Activated CD8-positive, alpha-beta memory T cell treated with anti-CD3 and anti-CD28 coated beads, Interleukin-2, amount 50 U/mL, for 4 hours (primary cell): ENCODE data around the gene CNTFR.

ENCODE experiments used
- DNase-seq: peaks from one replicate; pipeline ENCODE4 v3.0.0-alpha.2; 2020

CNTFR gene

DNA sequence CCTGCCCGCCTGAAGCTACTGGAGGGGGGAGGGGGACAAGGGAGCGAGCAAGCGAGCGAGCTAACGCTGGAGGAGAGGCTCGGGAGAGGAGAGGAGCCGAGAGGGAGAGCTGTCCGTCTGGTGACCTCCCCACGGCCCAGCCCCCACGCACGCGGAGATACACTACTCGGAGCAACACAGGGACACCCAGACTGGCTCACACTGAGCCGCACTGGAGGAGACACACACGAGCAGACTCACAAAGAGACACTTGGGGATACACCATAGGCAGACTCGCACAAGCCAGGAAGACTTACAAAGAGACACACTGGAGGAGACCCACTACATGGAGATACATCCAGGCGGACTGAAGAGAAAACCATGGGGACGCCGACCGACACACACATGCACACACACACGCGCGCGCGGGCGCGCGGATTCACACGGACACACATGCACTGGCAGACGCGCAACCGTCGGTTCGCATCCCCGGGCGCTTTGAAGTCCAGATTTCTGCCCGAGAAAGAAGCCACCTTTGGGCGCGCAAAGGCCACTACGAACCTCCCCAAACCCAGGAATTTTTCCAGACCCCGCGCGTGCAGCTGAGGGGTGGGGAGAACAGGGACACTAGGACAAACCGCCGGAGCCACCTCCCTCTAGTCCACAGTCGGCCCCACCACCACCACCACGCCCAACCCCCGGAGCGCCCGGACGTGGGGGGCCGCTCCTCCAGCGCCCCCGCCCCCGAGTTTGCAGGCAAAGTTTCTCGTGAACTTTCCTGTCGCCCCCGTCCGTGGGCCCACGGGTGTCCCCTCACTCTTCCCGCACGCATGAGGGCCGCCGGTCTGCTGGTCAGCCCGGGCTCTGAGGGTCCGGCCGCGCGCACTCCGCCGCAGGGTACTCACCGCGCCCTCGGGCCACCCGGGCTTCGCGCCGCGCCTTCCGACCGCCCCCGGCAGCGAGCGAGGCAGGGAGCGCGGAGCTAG is 571 bp downstream of the CNTFR start:
- no peak for DNase-seq

DNA sequence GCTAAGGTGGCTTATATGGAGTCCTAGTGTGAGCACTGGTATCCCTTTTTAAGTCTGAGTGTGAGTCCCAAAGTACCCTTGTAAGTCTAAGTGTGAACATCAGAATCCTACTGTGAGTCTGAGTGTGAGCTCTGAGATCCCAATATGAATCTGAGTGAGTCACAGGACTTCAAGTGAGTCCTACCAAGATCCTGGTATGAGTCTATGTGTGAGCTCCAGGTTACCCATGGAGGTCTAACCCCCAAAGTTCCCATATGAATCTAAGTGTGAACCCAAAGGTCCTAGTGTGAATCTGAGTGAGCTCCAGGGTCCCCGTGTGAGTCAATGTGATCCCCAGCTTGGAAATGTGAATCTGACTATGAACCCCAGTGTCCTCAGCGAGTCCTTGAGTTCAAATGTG is 2.3 kb downstream of the CNTFR start:
- no peak for DNase-seq

GRCh38 chr9:34585946-34586669 is 3.4 kb downstream of the CNTFR start:
- DNase-seq, result no peak

GRCh38 chr9:34584970-34585369 is 4.6 kb downstream of the CNTFR start:
- DNase-seq, result no peak

DNA sequence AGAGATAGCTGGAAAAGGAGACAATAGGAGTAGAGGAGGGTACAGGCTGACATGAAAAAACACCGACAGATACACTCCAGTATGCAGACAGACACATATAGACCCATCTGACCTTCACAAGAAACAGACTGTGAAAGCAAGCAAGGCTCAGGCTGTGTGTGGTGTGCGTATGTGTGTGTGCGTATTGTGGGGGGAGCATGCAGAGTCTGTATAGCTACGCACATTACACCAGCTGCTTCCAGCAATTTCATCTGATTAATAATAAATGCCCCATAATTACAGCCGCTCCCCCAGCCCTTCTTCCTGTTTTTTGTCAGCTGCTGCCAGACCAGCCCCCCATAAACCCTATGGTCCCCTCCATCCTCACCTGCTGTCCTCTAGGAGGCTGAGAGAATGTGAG is 6.7 kb downstream of the CNTFR start:
- no peak for DNase-seq

DNA sequence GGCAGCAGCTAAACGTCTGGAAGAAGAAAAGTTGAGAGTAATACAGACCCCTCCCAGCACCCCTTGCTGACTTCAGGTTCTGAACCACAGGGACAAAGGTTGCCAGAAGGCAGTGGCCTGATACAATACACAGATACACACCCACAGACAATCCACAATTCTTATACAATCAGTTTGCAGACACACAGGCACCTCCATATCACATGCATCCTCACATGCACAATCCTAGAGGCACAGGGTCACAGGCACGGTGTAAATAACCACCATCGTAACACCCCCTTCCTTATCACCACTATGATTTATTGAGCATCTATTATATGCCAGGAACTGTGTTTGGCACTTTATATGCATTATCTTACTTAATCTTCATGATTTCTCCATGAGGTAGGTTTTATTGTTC is 8.2 kb downstream of the CNTFR start:
- DNase-seq, result no peak

DNA sequence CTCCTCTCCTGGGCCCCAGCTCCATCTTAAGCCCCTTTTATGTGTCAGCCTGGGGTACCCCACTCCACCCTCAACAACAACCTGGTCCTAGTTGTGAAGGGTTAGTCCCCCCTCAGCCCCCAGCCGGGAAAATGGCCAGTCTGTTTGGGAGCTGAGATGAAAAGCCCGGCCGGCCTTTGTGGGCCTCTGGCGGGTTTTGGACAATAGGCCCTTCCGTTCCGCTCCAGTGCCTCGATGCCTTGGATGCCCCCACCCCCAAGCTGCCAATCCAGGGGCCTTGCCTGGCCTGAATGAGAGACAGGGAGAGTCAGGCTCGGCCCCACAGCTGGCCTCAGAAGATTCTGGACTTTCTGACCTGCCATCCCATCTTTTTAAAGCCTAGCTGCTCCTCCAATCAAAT is 9.2 kb downstream of the CNTFR start:
- DNase-seq, result no peak

- no peak for DNase-seq
These were observed 9.7 kb downstream of the CNTFR start for GRCh38 chr9:34579808-34580163.

- DNase-seq, result no peak
These were observed 10.3 kb downstream of the CNTFR start for GRCh38 chr9:34579104-34579807.

GRCh38 chr9:34578241-34579103 is 11.1 kb downstream of the CNTFR start:
- DNase-seq, result no peak

DNA sequence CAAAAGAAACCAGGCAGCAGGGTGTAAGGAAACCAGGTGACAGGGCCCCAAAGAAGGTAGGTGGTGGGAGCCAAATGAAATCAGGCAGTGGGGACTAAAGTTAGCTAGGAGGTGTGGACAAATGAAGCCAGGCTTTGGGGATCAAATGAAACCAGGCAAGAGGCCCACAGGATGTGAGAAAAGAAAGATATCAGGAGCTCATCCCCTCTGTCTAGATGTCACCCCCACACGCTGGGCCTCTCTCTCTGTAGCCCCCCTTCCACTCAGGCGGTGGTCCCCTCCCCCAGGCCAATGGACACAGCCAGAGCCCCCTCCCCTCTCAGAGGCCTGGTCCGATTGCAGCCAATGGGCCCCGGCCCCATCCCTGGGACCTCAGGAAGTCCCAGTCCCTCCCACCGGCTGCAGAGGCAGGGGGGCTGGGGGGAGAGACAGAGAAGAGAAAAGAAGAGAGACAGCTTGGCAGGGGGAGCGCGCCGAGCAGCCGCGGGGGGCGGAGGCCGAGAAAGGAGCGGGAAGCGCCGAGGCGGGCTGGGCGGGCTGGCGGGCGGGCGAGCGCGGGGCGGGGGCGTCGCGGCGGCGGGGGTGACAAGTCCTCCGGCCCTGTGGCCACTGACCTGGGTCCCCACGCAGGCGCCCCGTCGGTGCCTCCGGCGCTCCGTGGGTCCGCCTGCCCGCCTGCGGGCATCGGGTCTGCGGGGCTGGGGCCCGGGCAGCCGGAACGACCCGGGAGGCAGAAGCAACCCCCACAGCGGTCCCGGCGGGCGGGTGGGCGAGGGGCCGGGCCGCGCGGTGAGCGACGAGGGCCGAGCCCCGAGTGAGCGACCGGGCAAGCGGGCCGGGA is 11.9 kb downstream of the CNTFR start:
- DNase-seq, result no peak

GRCh38 chr9:34576597-34577399 is 12.7 kb downstream of the CNTFR start:
- DNase-seq, result no peak

DNA sequence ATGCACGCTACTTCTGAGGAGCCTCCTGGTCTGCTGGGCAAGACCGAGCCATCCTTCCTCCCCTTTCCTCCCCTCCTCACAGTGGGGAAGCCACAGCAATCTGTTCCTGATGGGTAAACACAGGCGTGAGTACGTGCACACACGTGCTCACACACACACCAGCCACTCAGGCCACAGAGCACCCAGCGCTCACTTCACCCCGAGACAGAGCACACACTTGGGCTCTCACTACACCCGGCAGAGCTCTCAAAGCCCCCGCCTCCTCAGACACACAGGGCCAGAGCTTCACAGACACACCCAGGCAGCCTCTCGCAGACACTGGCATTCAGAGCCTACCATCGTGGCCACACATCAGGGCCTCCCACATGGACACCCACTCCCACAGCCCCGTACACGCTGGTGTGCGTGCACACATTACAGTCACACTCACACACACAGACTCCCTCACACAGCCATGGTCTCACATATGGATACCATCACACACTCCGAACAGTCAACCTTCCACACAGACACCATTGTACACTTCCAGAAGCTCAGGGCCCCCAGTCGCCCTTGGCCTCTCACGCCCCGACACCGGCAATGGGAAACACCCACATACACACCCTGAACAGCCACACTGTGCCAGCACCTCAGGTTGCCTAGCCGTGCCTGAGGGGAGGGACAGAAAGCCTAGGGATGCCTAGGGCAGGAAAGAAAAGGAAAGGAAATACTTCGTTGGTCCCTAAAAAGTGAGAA is 13.5 kb downstream of the CNTFR start:
- no peak for DNase-seq

- DNase-seq, result no peak
These were observed 14.3 kb downstream of the CNTFR start for GRCh38 chr9:34575241-34575640.

DNA sequence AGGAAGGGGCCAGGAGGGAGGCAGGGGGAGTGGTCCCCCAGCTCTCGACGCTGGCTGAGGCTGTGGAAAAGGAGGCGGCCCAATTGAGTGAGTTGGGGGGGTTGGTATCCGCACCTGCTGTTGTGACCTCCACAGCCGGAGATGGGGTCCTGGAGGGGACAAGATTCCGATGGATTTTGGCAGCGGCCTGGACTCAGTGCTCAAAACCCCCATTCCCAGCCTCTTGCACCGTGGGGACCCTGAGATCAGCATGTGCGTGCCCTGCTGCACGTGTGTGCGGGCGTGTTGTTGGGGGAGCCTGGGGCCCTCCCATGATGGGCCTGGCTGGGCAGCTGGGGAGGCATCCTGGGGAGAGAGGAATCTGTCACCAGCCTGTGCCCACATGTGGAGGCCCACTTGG is 15.0 kb downstream of the CNTFR start:
- DNase-seq, result no peak

DNA sequence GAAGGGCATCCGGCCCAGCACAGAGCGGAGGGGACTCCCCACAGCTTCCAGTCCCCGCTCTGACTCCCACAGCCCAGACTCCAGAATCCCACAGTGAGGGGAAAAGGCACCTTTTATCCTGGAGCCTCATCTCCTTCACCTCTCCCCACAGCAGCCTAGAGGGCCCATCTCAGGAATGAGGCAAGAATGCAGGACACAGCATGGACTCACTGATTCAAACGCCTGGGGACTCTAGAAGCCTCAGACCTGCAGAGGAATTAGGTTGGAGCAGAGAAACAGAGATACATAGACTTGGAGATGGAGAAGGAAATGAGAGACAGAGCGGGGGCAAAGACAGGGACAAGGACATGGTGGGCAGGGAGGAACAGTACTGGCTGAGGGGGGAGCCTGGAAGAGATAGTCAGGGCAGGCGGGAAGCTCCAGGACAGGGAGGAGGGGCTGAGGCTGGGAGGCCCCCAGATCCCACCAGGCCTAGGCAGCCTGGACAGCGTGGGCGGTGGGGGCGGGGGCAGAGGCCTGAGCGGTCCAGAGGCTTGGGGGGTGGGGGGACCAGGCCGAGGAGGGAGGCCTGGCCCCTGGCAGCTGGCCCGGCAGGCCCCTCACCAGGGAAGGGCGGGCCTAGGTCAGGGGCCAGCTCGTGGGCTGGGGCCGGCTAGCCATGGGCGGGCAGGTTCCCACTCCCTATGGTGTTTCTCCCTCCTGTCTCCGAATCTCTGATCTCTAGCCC is 15.8 kb downstream of the CNTFR start:
- DNase-seq, result no peak

- DNase-seq, result no peak
These were observed 16.9 kb downstream of the CNTFR start for GRCh38 chr9:34572628-34573027.

DNA sequence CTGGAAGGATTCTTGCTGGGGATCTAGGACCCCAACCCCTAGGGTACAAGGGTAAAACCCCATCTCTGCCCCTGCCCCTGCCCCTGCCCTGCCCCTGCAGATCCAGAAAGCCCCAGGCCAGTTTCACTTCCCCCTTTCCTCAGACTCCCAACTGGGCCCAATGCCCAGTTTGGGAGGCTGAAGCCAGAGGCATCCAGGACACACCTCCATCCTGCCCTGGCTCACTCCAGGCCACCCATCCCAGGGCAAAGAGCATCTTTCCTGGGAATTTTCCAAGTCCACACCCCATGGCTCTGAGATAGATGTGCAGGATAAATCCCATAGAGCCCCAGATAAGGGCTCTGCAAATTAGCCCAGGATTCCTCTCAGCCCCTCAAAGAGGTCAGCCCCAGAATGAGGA is 17.4 kb downstream of the CNTFR start:
- DNase-seq, result no peak

GRCh38 chr9:34571481-34571810 is 18.1 kb downstream of the CNTFR start:
- no peak for DNase-seq
